Fibroblast of pulmonary artery (primary cell): ENCODE data around the gene NR2E1.

Source experiments
- DNase-seq: peaks from one replicate; pipeline ENCODE4 v3.0.0-alpha.2; 2010; ENCODE audit warnings: low read depth
- H3K4me3 ChIP-seq: replicated peaks from 2 replicates; pipeline ENCODE4 v1.5.1; 2011; ENCODE audit warnings: low read depth, mild to moderate bottlenecking, control low read depth, low read length, moderate library complexity
- TF ChIP-seq, protein P1 (sequence below): IDR thresholded peaks from 2 replicates; pipeline ENCODE4 v1.5.1; 2011; ENCODE audit warnings: mild to moderate bottlenecking, control low read depth, low read length, inconsistent platforms; ENCODE audit errors: missing control alignments

The NR2E1 gene

DNA sequence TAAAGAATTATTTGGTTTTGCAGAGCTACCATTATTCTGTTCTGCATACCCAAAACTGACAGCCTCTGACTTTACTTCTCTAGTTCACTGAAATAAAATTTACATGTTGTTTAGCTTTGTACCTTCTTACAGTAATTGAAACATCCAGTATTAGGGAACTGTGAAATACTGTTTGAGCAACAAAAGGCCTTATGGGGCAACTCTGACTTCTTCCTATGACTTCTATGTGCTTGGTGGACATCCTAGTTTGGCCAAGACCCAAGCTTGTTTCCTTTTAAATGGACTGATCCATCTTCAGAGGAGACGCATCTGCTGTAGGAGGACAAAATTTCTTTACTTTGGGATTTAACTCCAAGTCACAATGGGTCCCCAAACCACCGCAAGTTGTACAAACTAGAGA is 44.7 kb downstream of the NR2E1 start:
- H3K4me3 ChIP-seq, result no peak overlapping the region
- peak; percentile 3 for DNase-seq
- TF ChIP-seq, protein P1, sequence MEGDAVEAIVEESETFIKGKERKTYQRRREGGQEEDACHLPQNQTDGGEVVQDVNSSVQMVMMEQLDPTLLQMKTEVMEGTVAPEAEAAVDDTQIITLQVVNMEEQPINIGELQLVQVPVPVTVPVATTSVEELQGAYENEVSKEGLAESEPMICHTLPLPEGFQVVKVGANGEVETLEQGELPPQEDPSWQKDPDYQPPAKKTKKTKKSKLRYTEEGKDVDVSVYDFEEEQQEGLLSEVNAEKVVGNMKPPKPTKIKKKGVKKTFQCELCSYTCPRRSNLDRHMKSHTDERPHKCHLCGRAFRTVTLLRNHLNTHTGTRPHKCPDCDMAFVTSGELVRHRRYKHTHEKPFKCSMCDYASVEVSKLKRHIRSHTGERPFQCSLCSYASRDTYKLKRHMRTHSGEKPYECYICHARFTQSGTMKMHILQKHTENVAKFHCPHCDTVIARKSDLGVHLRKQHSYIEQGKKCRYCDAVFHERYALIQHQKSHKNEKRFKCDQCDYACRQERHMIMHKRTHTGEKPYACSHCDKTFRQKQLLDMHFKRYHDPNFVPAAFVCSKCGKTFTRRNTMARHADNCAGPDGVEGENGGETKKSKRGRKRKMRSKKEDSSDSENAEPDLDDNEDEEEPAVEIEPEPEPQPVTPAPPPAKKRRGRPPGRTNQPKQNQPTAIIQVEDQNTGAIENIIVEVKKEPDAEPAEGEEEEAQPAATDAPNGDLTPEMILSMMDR, result no peak

DNA sequence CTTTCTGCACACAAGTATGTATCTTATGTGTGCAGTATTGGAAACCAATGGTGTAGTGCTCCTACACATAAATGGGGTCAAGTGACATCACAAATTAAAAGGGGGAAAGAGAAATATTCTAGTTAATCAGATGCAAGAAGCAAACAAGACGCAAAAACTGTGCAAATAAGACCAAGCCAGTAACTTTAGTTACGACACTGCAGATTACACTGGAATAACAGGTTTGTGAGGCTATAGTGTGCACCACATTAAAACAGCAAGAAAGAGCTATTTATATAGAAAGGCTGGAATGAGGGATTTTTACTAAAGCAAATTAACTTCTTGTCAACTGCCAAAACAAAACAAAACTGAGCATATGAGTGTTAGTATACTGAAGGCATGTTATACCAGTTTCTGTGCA is 45.8 kb downstream of the NR2E1 start:
- TF ChIP-seq, protein P1, result no peak
- H3K4me3 ChIP-seq, result no peak overlapping the region

DNA sequence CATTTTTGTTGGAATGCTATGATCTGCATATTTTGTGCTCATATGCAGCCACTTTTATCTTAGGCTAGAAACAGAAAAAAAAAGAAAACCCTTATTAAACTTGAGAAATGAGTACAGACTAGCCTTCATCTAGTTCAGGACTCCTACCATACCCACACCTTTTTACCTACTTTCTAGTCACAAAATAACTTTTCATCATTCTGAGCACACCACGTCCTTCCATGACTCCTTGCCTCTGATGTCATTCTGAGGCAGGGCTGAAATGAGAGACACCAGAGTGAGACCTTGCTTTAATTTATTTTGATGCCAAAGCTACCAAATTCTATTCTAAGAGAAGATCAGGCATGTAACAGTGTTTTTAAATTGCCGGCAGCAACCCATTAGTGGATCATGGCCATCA is 56.2 kb downstream of the NR2E1 start:
- TF ChIP-seq, protein P1, result no peak
- H3K4me3 ChIP-seq, result no peak overlapping the region
- no peak for DNase-seq

More for the DNA sequence above, 45.8 kb downstream of the NR2E1 start:
- no peak for DNase-seq

DNA sequence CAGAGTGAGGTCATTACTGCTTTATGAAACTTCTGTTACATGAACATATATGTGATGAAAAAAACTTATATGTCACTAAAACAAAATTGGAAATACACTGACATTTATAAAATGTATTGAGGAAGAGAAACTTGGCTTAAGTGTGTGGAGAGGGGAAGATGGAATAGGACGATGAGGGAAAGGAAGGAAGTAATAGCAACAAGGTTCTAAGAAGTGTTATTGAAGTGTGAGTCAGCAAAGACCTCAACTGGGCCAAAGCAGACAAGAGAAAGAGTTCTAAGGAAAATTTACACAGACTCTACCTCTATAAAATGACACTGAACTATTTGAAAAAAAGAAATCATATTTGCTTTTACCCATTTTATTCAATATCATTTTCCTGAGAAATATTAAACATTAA is 56.7 kb downstream of the NR2E1 start:
- TF ChIP-seq, protein P1, result no peak
- no peak overlapping the region for H3K4me3 ChIP-seq
- DNase-seq, result peak; percentile 38

DNA sequence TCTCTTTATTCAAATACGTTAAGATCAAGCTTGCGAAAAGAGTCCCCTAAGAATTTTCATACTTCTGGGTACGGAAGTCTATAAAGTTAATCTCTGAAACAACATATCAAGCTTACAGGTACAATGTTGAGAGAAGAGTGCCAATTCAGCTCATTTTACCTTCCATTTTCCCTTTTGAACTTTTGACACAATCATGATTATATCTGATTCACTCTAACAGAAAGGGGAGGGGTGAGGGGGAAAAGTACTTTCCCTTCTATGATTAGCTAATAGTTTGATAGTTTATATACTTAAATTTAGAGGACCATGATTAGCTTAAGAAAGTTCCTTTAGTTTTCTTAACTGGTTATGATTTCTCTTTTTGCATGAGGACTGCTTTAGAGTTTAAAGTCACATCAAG is 61.5 kb downstream of the NR2E1 start:
- DNase-seq, result no peak

DNA sequence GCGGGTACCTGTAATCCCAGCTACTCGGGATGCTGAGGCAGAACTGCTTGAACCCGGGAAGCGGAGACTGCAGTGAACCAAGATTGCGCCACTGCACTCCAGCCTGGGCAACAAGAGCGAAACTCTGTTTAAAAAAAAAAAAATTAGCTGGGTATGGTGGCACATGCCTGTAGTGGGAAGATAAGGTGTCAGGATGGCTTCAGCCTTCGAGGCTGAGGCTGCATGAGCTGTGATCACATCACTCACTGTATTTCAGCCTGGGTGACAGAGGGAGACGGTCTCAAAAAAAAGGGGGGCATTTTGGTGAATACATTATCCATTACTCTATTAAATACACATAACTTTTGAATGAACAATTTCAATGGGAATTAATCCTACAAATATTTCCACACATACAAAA is 62.6 kb downstream of the NR2E1 start:
- TF ChIP-seq, protein P1, result no peak
- no peak overlapping the region for H3K4me3 ChIP-seq
- no peak for DNase-seq

More for the DNA sequence above, 61.5 kb downstream of the NR2E1 start:
- H3K4me3 ChIP-seq, result no peak overlapping the region
- TF ChIP-seq, protein P1, result no peak

DNA sequence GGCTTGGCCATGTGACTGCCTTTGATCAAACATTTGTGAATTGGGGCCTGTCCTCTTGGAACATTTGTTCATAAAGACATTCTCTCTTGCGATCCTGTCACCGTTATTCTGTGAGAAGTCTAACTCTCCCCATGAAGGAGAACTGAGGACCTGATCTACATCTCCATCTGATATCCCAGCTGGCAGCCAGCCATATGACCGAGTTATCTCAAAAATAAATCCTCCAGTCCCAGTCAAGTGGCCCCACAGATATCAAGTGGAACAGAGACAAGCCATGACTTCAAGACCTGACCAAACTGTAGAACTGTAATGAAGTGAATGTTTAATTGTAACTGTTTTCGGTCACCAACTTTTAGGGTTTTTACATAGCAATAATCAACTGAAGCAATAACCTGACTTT is 69.3 kb downstream of the NR2E1 start:
- DNase-seq, result no peak
- TF ChIP-seq, protein P1, result no peak
- H3K4me3 ChIP-seq, result no peak overlapping the region
